Activated CD4-positive, alpha-beta memory T cell treated with anti-CD3 and anti-CD28 coated beads, Interleukin-2, amount 10 ng/mL, durations not matched to agents 7 days and 5 days (primary cell): ENCODE measurements around the gene KY. TPM values are rescaled to one million over a fixed set of nuclear protein-coding genes. Genes with fewer than 3 reads are reported as not detected.

Experiments used
- CTCF ChIA-PET: fragments of 350-600 bp; sonication (Branson Sonifier 250); formaldehyde crosslinking; loops from one replicate; lab custom pipeline; 2021; ENCODE audit warnings: antibody characterized with exemption, inconsistent platforms; lab: Charles Lee
- POLR2A ChIA-PET: fragments of 350-600 bp; sonication (Branson Sonifier 250); formaldehyde crosslinking; loops from one replicate; lab custom pipeline; 2021; ENCODE audit warnings: antibody characterized with exemption; lab: Charles Lee
- DNase-seq: peaks from one replicate; pipeline ENCODE4 v3.0.0-alpha.2; 2020
- H3K27ac Mint-ChIP-seq: one replicate; pipeline ENCODE4 v1.8.0; 2021; ENCODE audit warnings: mild to moderate bottlenecking, mixed read lengths
- H3K27me3 Mint-ChIP-seq: one replicate; pipeline ENCODE4 v1.8.0; 2021; ENCODE audit warnings: mixed read lengths
- H3K36me3 Mint-ChIP-seq: one replicate; pipeline ENCODE4 v1.8.0; 2021; ENCODE audit warnings: low read depth, mixed read lengths
- H3K4me1 Mint-ChIP-seq: one replicate; pipeline ENCODE4 v1.8.0; 2021; ENCODE audit warnings: mixed read lengths
- H3K4me3 Mint-ChIP-seq: one replicate; pipeline ENCODE4 v1.8.0; 2021; ENCODE audit warnings: mild to moderate bottlenecking, mixed read lengths
- H3K9me3 Mint-ChIP-seq: one replicate; pipeline ENCODE4 v1.8.0; 2021; ENCODE audit warnings: mixed read lengths
- total RNA-seq, 2 experiments: library from RNA; stranded (reverse); gene quantifications; one replicate each; pipeline ENCODE4 v1.2.3, GENCODE V29; 2021

The KY gene
- total RNA-seq, 2 experiments from 2014 or later: not detected

DNA sequence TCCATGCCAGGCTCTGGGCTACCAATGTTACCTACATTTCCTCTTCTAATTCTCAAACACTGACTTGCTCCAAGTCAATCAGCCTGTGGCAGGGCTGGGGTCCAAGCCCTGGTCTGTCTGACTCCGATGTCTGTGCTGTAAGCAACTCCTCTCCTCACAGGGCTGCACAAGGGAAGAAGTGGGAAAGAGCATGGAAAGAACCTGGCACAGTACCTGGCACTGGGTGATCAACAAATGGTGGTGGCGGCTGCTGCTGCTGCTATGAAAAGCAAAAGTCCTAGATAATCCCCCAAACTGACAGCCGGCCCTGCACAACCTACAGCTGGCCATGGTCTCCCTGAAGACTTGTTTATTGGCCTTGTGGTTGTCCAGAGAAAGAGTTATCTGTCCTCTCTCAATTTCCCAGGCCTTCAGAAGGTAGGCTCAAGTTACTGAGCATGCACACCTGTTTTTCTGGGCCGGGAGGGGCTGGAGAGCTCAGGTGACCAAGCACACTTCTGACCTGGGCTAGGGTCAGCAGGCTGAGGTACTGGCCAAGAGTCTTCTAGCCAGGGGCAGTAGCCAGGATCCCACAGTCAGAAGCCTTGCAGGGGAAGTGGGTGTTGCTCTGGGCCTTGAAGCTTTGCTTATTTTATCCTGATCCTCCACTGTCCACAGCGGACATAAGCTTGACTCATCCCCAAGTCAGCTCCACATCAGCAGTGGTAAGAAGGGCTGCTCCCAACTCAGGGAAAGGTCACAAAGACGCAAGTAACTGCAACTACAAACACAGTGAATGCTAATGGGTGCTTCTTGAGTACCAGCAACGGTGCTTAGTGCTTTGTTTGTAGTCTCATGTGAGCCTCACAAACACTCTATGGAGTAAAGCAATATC, 35.3 kb upstream of the KY start:
- Mint-ChIP-seq H3K4me3 (no peak overlapping the region), H3K27me3 (peaks cover 2% of the 10 kb centered on the region), H3K9me3 (no peaks in the 10 kb centered on the region), H3K4me1 (no peaks in the 10 kb centered on the region), H3K27ac (no peak overlapping the region), H3K36me3 (no peaks in the 10 kb centered on the region)
- DNase-seq: no peak
- ChIA-PET CTCF (no interaction called here), POLR2A (no interaction called here)

DNA sequence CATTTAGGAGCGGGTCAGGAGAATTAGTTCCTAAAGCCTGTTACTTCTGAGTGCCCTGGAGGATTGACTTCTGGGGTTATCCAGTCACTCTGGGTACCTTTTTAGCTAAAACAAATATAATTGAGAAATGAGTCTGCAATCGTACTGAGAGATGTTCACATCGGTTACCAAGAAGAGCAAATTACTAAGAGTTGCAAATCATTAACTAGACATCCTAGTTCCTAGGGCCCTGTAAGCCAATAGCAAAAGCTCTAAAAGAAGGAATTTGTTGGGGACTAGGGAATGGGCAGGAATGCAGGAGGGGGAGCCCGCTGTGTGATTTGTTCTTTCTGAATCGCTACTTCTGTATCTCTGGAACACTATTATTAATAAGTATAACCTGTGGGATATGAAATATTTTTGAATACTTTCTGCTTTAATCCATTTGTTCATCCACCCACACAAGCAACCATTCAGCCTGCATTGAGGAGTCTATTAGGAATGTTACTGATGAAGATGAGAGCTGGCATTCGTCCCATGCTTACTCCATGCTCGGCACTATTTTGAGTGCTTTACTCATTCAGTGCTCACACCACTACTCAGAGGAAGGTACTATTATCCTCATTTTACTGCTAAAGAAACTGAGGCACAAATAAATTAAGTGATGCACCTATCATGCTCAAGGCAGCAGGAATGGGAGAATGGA, 31.5 kb upstream of the KY start:
- ChIA-PET CTCF (no interaction called here), POLR2A (no interaction called here)
- peaks cover 3% of the 10 kb centered on the region for H3K9me3 Mint-ChIP-seq
- H3K27ac Mint-ChIP-seq: no peak overlapping the region
- DNase-seq: no peak
- H3K36me3 Mint-ChIP-seq: no peaks in the 10 kb centered on the region
- peaks cover 2% of the 10 kb centered on the region for H3K27me3 Mint-ChIP-seq
- no peaks in the 10 kb centered on the region for H3K4me1 Mint-ChIP-seq
- H3K4me3 Mint-ChIP-seq: no peak overlapping the region

DNA sequence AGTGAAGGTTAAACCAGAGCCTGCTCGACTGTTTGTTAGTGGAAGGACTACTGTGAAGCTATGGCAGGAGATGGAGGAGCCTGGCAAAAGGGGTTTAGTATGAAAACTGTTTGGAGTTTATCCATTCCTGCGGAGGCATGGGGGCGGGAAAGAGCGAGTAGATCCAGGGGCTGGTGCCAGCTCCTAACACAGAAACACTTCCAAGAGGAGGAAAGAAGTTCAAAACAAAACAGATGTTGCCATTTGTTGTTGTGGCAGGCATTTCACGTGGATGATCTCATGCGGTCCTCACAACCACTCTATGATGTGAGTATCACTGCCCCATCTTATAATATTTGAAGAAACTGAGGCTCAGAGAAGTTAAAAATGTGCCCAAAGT, 30.7 kb upstream of the KY start:
- H3K27me3 Mint-ChIP-seq: peaks cover 2% of the 10 kb centered on the region
- CTCF ChIA-PET: no interaction called here
- peaks cover 3% of the 10 kb centered on the region for H3K9me3 Mint-ChIP-seq
- no peak overlapping the region for H3K27ac Mint-ChIP-seq
- no peaks in the 10 kb centered on the region for H3K4me1 Mint-ChIP-seq
- no peaks in the 10 kb centered on the region for H3K36me3 Mint-ChIP-seq
- POLR2A ChIA-PET: no interaction called here
- DNase-seq: no peak
- no peak overlapping the region for H3K4me3 Mint-ChIP-seq

DNA sequence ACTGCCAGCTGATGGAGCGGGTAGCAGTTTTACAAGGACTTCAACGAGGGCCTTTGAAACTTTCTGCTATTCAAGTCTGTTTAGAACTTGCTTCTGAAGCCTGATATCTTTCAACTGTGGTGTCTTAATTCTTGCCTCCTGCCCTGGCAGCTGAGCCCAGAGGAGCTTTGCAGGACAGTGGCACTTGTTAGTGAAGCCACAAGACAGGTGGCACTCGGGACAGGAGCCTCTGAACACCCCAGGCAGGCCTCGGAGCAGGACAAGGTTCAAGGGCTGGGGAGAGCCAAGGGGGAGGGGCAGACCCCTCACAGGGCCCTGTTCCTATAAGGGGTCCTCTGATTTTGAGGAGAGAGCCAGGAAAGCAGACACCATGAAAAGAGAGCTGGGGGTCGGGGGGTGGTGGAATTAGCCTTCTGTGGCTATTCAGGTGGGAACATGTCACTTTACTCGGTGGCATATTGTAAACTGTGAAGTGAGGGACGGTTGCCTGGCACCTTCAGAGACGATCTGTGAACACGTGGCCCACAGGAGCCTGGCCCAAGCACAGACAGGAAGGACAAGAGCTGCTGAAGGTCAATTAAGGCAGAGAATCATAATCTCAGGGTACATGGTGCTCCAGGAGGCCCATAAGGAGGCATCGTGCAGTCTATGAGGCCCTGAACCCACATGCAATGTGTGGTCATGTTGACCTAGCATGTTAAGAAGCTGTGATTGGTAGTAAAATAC, 30.1 kb upstream of the KY start:
- H3K4me1 Mint-ChIP-seq: no peaks in the 10 kb centered on the region
- H3K27me3 Mint-ChIP-seq: peaks cover 2% of the 10 kb centered on the region
- no peak overlapping the region for H3K4me3 Mint-ChIP-seq
- H3K27ac Mint-ChIP-seq: no peak overlapping the region
- DNase-seq: no peak
- POLR2A ChIA-PET: no interaction called here
- no peaks in the 10 kb centered on the region for H3K36me3 Mint-ChIP-seq
- peaks cover 3% of the 10 kb centered on the region for H3K9me3 Mint-ChIP-seq
- CTCF ChIA-PET: no interaction called here

DNA sequence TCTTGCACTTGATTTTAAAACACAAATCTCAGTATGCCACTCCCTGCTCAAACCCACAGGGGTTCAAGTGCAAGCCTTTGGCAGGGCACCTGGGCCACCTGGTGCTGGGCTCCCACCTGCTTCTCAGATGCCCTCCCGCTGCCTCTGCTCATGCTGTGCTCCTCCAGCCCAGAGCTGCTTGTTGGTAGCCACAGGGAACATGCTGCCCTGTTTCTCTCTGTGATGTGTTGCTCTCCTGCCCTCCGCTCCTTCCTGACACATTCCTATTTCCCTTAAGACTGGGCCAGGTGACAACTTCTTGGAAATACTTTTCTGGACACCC, 27.1 kb upstream of the KY start:
- ChIA-PET POLR2A (no interaction called here), CTCF (no interaction called here)
- peaks cover 2% of the 10 kb centered on the region for H3K27me3 Mint-ChIP-seq
- no peak for DNase-seq
- H3K36me3 Mint-ChIP-seq: no peaks in the 10 kb centered on the region
- peaks cover 17% of the 10 kb centered on the region for H3K9me3 Mint-ChIP-seq
- H3K4me3 Mint-ChIP-seq: no peak overlapping the region
- no peaks in the 10 kb centered on the region for H3K4me1 Mint-ChIP-seq
- H3K27ac Mint-ChIP-seq: no peak overlapping the region

DNA sequence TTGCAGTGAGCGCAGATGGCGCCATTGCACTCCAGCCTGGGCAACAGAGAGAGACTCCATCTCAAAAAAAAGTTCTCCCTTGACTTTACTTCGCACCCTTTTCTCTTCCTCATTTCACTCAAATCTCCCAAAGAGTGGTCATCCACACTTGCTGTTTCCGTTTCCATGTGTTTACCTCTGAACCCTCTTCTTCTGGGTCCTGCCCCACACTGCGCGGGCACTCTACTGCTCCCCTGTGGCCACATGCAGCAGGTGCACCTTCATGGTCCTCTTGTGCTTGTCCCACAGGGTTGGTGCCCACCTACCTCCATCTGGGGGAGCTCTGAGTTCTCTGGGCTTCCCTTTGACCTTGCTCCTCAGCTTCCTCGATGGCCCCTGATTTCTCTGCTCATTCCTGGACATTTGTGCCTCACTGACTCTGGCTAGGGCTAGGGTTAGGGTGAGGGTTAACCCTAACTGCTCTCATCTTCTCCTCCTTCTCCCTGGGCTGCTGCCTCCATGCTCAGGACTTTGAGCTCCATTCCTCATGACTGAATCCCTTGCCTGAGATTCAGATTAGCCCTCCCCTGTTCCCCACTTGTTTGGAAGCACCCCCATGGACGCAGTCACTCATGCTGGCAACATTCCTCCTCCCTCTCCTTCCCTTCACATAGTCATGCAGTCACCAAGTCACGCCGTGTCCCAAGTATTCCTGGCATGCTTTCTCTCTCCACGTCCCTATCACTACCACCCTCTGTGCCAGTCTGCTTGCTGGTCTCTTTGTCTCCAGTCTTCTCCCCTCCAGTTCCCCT, 26.6 kb upstream of the KY start:
- Mint-ChIP-seq H3K27me3 (peaks cover 2% of the 10 kb centered on the region), H3K9me3 (peaks cover 19% of the 10 kb centered on the region), H3K27ac (no peak overlapping the region), H3K36me3 (no peaks in the 10 kb centered on the region), H3K4me3 (no peak overlapping the region), H3K4me1 (no peaks in the 10 kb centered on the region)
- DNase-seq: peak; percentile 17
- CTCF ChIA-PET: no interaction called here
- POLR2A ChIA-PET: no interaction called here

DNA sequence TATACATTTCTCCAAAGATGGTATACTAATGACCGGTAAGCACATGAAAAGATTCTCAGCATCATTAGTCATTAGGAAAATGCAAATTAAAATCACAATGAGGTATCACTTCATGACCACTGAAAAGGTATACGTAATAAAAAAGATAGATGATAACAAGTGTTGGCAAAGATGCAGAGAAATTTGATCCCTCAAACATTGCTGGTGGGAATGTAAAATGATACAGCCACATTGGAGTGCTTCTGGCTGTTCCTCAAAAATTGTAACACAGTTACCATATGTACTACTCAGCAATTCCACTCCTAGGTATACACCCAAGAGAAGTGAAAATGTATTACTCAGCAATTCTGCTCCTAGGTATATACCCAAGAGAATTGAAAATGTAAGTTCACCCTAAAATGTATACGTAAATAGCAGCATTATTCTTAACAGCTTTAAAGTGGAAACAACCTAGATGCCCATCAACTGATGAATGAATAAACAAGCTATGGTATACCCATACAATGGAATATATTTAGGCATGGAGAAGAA, 25.0 kb upstream of the KY start:
- Mint-ChIP-seq H3K27me3 (no peaks in the 10 kb centered on the region), H3K9me3 (peaks cover 19% of the 10 kb centered on the region), H3K27ac (no peak overlapping the region), H3K4me1 (no peaks in the 10 kb centered on the region), H3K36me3 (no peaks in the 10 kb centered on the region), H3K4me3 (no peak overlapping the region)
- DNase-seq: no peak
- ChIA-PET POLR2A (no interaction called here), CTCF (no interaction called here)

DNA sequence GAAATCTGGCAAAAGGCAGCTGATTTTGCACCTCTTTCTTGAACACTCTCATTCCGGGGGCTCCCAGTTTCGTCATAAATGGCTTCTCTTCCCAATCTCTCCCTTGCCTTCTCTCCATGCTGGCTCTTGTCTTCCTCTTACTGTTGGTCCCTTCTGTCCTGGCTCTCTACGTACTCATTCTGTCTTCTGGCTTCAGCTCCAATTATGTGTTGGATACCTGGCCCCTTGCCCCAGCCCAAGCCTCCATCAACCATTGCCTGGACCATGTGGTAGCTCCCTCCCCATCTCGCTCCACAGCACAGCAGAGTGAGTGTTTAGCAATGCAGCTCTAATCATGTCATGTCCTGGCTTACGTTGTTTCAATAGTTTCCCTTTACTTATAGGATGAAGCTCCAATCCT, 21.7 kb upstream of the KY start:
- ChIA-PET CTCF (no interaction called here), POLR2A (no interaction called here)
- Mint-ChIP-seq H3K27ac (no peak overlapping the region), H3K27me3 (no peaks in the 10 kb centered on the region), H3K4me3 (no peak overlapping the region), H3K4me1 (no peaks in the 10 kb centered on the region), H3K9me3 (peaks cover 17% of the 10 kb centered on the region), H3K36me3 (no peaks in the 10 kb centered on the region)
- no peak for DNase-seq

DNA sequence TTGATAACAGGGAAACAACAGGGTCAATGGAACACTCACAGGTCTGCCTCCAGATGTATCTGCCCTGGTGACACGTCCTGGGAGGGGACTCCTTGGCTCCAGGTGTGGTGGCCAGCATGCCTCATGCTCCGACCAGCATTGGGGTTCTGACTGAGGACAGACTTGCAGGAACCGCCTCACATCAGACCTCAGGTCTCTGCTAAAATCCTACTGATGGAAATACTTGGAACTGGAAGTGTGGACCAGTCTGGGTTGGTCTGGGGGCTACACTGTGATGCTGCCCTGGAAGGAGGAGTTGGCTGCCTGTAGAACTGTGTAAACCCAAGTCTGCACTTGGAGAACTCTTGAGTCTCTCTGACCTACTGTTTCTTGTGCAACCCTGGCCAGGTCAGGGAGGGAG, 17.1 kb upstream of the KY start:
- Mint-ChIP-seq H3K36me3 (no peaks in the 10 kb centered on the region), H3K9me3 (peaks cover 2% of the 10 kb centered on the region), H3K4me3 (no peak overlapping the region), H3K27ac (no peak overlapping the region), H3K27me3 (no peaks in the 10 kb centered on the region), H3K4me1 (no peaks in the 10 kb centered on the region)
- no peak for DNase-seq
- ChIA-PET POLR2A (no interaction called here), CTCF (no interaction called here)

DNA sequence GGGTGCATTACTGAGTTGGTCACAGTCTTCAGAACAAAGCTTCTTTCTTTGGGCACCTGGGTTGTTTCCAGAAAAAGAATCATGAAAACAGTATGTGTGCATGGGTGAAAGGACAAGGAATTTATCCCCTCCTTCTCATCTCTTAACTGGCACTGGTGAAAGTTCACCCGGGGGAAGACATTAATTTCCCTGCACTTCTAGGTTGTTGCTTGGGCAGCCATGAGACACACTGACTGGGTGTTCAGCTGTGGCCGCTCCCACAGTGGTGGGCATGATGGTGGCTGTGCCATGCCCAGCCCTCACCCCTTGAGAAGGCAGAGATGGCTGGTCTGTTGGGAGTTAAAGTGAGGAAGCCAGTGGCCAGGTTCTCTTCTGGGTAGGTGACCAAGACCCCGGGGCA, 16.6 kb upstream of the KY start:
- Mint-ChIP-seq H3K36me3 (no peaks in the 10 kb centered on the region), H3K4me1 (no peaks in the 10 kb centered on the region), H3K27me3 (no peaks in the 10 kb centered on the region), H3K4me3 (no peak overlapping the region), H3K9me3 (no peaks in the 10 kb centered on the region), H3K27ac (no peak overlapping the region)
- DNase-seq: no peak
- ChIA-PET CTCF (no interaction called here), POLR2A (no interaction called here)

DNA sequence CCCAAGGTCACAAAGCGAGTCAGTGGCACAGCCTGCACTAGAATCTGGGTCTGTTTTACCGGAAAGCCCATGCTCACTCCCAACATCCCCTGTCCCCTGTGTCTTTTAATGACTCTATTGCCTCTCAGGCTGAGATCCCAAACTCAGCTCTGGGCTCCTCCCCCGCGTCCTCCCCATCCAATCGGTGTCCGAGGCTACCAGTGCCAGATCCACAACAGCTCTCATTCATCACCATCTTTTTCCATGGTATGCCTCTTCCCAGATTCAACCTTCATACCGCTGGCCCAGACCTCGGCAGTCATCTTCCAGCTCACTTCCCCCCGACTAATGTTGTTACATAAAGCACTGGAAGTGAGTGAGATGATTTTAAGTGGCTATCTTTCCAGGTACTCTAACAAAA, 16.1 kb upstream of the KY start:
- no peaks in the 10 kb centered on the region for H3K27me3 Mint-ChIP-seq
- DNase-seq: no peak
- no peak overlapping the region for H3K4me3 Mint-ChIP-seq
- no peaks in the 10 kb centered on the region for H3K4me1 Mint-ChIP-seq
- CTCF ChIA-PET: no interaction called here
- no peaks in the 10 kb centered on the region for H3K36me3 Mint-ChIP-seq
- POLR2A ChIA-PET: no interaction called here
- no peaks in the 10 kb centered on the region for H3K9me3 Mint-ChIP-seq
- H3K27ac Mint-ChIP-seq: no peak overlapping the region

DNA sequence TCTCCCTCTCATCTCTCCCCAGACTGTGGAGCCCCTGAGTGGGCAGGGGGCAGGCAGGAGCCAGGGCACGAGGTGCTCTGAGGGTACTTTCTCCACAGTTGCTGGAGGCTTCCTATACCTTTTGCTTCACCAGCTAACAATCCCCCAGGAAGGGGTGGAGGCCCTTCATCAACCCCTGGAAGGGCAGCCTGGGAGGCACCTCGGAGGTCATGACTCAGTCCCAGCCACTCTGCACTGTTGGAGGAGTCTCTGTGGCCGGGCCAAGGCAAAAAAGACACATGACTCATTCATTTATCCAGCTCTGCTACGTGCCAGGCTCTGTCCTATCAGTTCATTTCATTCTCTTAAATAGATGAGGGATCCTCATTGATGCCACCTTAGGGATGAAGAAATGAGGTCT, 15.6 kb upstream of the KY start:
- no peak for DNase-seq
- Mint-ChIP-seq H3K4me3 (no peak overlapping the region), H3K9me3 (no peaks in the 10 kb centered on the region), H3K36me3 (no peaks in the 10 kb centered on the region), H3K4me1 (no peaks in the 10 kb centered on the region), H3K27ac (no peak overlapping the region), H3K27me3 (no peaks in the 10 kb centered on the region)
- CTCF ChIA-PET: no interaction called here
- POLR2A ChIA-PET: no interaction called here

DNA sequence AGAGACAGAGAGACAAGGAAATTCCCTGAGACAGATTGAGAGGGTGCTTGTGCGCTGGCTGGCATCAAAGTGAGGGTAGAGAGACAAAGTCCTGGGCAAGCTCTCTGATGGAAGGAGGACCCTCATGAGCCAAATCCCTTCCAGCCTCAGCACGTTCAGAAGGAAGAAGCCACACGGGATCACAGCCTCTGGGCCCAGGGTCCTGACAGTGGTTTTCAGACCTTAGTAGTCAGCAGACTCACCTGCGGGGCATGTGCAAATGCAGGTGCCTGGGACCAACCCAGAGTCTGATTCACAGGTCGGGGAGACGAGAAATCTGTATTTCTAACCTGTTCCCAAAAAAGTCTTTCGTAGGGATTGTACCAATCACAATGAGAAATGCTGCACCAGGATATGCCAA, 15.2 kb upstream of the KY start:
- H3K4me1 Mint-ChIP-seq: no peaks in the 10 kb centered on the region
- ChIA-PET CTCF (no interaction called here), POLR2A (no interaction called here)
- H3K27me3 Mint-ChIP-seq: no peaks in the 10 kb centered on the region
- no peaks in the 10 kb centered on the region for H3K9me3 Mint-ChIP-seq
- no peak for DNase-seq
- H3K36me3 Mint-ChIP-seq: no peaks in the 10 kb centered on the region
- no peak overlapping the region for H3K4me3 Mint-ChIP-seq
- H3K27ac Mint-ChIP-seq: no peak overlapping the region
